CD4-positive, alpha-beta T cell treated with Interleukin-4 for 4 hours (primary cell): ENCODE data around the gene ZCCHC8.
"Not testable (repeated sequence)": the region's sequence is repeated elsewhere in the genome, so short reads cannot be mapped to it uniquely, and the experiment has no call there.

Source experiments
- DNase-seq: peaks from one replicate; pipeline ENCODE4 v3.0.0-alpha.2; 2020

The ZCCHC8 gene

GRCh38 chr12:122469856-122470255 is 30.9 kb downstream of the ZCCHC8 start:
- DNase-seq, result not testable (repeated sequence)

- no peak for DNase-seq
Measured at GRCh38 chr12:122467983-122468382, 32.7 kb downstream of the ZCCHC8 start.

- DNase-seq, result not testable (repeated sequence)
Measured at GRCh38 chr12:122464317-122465042, 36.3 kb downstream of the ZCCHC8 start.

GRCh38 chr12:122460641-122461040 is 40.1 kb downstream of the ZCCHC8 start:
- DNase-seq, result no peak

GRCh38 chr12:122460061-122460460 is 40.7 kb downstream of the ZCCHC8 start:
- no peak for DNase-seq

- no peak for DNase-seq
Measured at GRCh38 chr12:122459211-122459610, 41.5 kb downstream of the ZCCHC8 start.

GRCh38 chr12:122458105-122459035 is 42.4 kb downstream of the ZCCHC8 start:
- DNase-seq, result no peak

GRCh38 chr12:122457627-122458026 is 43.1 kb downstream of the ZCCHC8 start:
- no peak for DNase-seq

- no peak for DNase-seq
Measured at GRCh38 chr12:122454739-122455138, 46.0 kb downstream of the ZCCHC8 start.

GRCh38 chr12:122454250-122454721 is 46.4 kb downstream of the ZCCHC8 start:
- DNase-seq, result no peak

- no peak for DNase-seq
Measured at GRCh38 chr12:122452701-122453285, 47.9 kb downstream of the ZCCHC8 start.

- DNase-seq, result no peak
Measured at GRCh38 chr12:122449317-122449716, 51.4 kb downstream of the ZCCHC8 start.

GRCh38 chr12:122447825-122448224 is 52.9 kb downstream of the ZCCHC8 start:
- not testable (repeated sequence) for DNase-seq

GRCh38 chr12:122446390-122446789 is 54.3 kb downstream of the ZCCHC8 start:
- not testable (repeated sequence) for DNase-seq

GRCh38 chr12:122444071-122444470 is 56.7 kb downstream of the ZCCHC8 start:
- DNase-seq, result not testable (repeated sequence)

- not testable (repeated sequence) for DNase-seq
Measured at GRCh38 chr12:122438822-122439221, 61.9 kb downstream of the ZCCHC8 start.

- DNase-seq, result no peak
Measured at GRCh38 chr12:122437656-122438121, 63.0 kb downstream of the ZCCHC8 start.

GRCh38 chr12:122435186-122435585 is 65.5 kb downstream of the ZCCHC8 start:
- no peak for DNase-seq

- DNase-seq, result not testable (repeated sequence)
Measured at GRCh38 chr12:122429043-122429442, 71.7 kb downstream of the ZCCHC8 start.

- DNase-seq, result no peak
Measured at GRCh38 chr12:122427403-122427802, 73.3 kb downstream of the ZCCHC8 start.

GRCh38 chr12:122423258-122424165 is 77.2 kb downstream of the ZCCHC8 start:
- DNase-seq, result no peak

GRCh38 chr12:122422730-122423257 is 77.9 kb downstream of the ZCCHC8 start:
- peak; percentile 25 for DNase-seq
